NCI-H446 (cell line): ENCODE measurements around the gene CLIC5.

Experiments used
- DNase-seq, 2 experiments: peaks; one replicate each; lab custom pipeline; 2025; lab: John Stamatoyannopoulos, UW

Gene CLIC5

GRCh38 chr6:45997875-45998506 lies 17.7 kb downstream of the CLIC5 start:
- no peak for DNase-seq

GRCh38 chr6:45991189-45991588 lies 24.5 kb downstream of the CLIC5 start:
- no peak for DNase-seq

GRCh38 chr6:45990162-45990561 lies 25.5 kb downstream of the CLIC5 start:
- DNase-seq: no peak

GRCh38 chr6:45988635-45989034 lies 27.0 kb downstream of the CLIC5 start:
- DNase-seq: no peak

GRCh38 chr6:45987856-45988255 lies 27.8 kb downstream of the CLIC5 start:
- no peak for DNase-seq

GRCh38 chr6:45986746-45987274 lies 28.9 kb downstream of the CLIC5 start:
- no peak for DNase-seq

GRCh38 chr6:45984788-45985425 lies 30.8 kb downstream of the CLIC5 start:
- DNase-seq: no peak

GRCh38 chr6:45984347-45984746 lies 31.3 kb downstream of the CLIC5 start:
- no peak for DNase-seq

- DNase-seq: no peak
Measured at GRCh38 chr6:45983062-45983461, 32.6 kb downstream of the CLIC5 start.

- no peak for DNase-seq
Measured at GRCh38 chr6:45982280-45983036, 33.2 kb downstream of the CLIC5 start.

GRCh38 chr6:45981046-45981445 lies 34.6 kb downstream of the CLIC5 start:
- DNase-seq: no peak

- DNase-seq: no peak
Measured at GRCh38 chr6:45979311-45979710, 36.3 kb downstream of the CLIC5 start.

- no peak for DNase-seq
Measured at GRCh38 chr6:45974596-45974995, 41.1 kb downstream of the CLIC5 start.

GRCh38 chr6:45972795-45973503 lies 42.7 kb downstream of the CLIC5 start:
- DNase-seq: no peak

GRCh38 chr6:45971287-45971686 lies 44.4 kb downstream of the CLIC5 start:
- DNase-seq: no peak

GRCh38 chr6:45970326-45970725 lies 45.3 kb downstream of the CLIC5 start:
- no peak for DNase-seq

GRCh38 chr6:45969883-45970282 lies 45.8 kb downstream of the CLIC5 start:
- DNase-seq: no peak

GRCh38 chr6:45969026-45969425 lies 46.6 kb downstream of the CLIC5 start:
- DNase-seq: no peak

- no peak for DNase-seq
Measured at GRCh38 chr6:45967363-45967762, 48.3 kb downstream of the CLIC5 start.

- no peak for DNase-seq
Measured at GRCh38 chr6:45966797-45967196, 48.9 kb downstream of the CLIC5 start.

- no peak for DNase-seq
Measured at GRCh38 chr6:45966340-45966739, 49.3 kb downstream of the CLIC5 start.

- DNase-seq: no peak
Measured at GRCh38 chr6:45965792-45966191, 49.9 kb downstream of the CLIC5 start.
